NCI-H748 (cell line): ENCODE results near the gene PTPRD.
"Not testable (repeated sequence)": the region's sequence is repeated elsewhere in the genome, so short reads cannot be mapped to it uniquely, and the experiment has no call there.

ENCODE experiments used
- DNase-seq: peaks from one replicate; lab custom pipeline; 2025; ENCODE audit not compliant: unreplicated experiment; lab: John Stamatoyannopoulos, UW

Gene PTPRD

GRCh38 chr9:9996259-9996658 lies 616.5 kb downstream of the PTPRD start:
- DNase-seq, result no peak

- DNase-seq, result no peak
Measured at GRCh38 chr9:9992936-9993335, 619.9 kb downstream of the PTPRD start.

GRCh38 chr9:9973062-9973461 lies 639.7 kb downstream of the PTPRD start:
- DNase-seq, result no peak

GRCh38 chr9:9970514-9970913 lies 642.3 kb downstream of the PTPRD start:
- DNase-seq, result no peak

GRCh38 chr9:9963841-9964240 lies 649.0 kb downstream of the PTPRD start:
- no peak for DNase-seq

GRCh38 chr9:9961934-9962333 lies 650.9 kb downstream of the PTPRD start:
- DNase-seq, result no peak

- no peak for DNase-seq
Measured at GRCh38 chr9:9961487-9961886, 651.3 kb downstream of the PTPRD start.

- no peak for DNase-seq
Measured at GRCh38 chr9:9951556-9952160, 661.1 kb downstream of the PTPRD start.

- DNase-seq, result no peak
Measured at GRCh38 chr9:9950813-9951212, 662.0 kb downstream of the PTPRD start.

GRCh38 chr9:9949978-9950377 lies 662.8 kb downstream of the PTPRD start:
- DNase-seq, result peak; percentile 25

- no peak for DNase-seq
Measured at GRCh38 chr9:9949368-9949767, 663.4 kb downstream of the PTPRD start.

- DNase-seq, result no peak
Measured at GRCh38 chr9:9945966-9946365, 666.8 kb downstream of the PTPRD start.

GRCh38 chr9:9942764-9943424 lies 669.9 kb downstream of the PTPRD start:
- peak; percentile 73 for DNase-seq

- no peak for DNase-seq
Measured at GRCh38 chr9:9938432-9938831, 674.4 kb downstream of the PTPRD start.

- DNase-seq, result not testable (repeated sequence)
Measured at GRCh38 chr9:9931464-9931863, 681.3 kb downstream of the PTPRD start.

- DNase-seq, result no peak
Measured at GRCh38 chr9:9924376-9924775, 688.4 kb downstream of the PTPRD start.

GRCh38 chr9:9921805-9922204 lies 691.0 kb downstream of the PTPRD start:
- no peak for DNase-seq

GRCh38 chr9:9920425-9921060 lies 692.3 kb downstream of the PTPRD start:
- no peak for DNase-seq

GRCh38 chr9:9919174-9919775 lies 693.5 kb downstream of the PTPRD start:
- DNase-seq, result peak; percentile 60

- DNase-seq, result no peak
Measured at GRCh38 chr9:9917400-9917799, 695.4 kb downstream of the PTPRD start.

- no peak for DNase-seq
Measured at GRCh38 chr9:9914174-9914573, 698.6 kb downstream of the PTPRD start.

GRCh38 chr9:9913276-9913832 lies 699.4 kb downstream of the PTPRD start:
- DNase-seq, result no peak
